ENCODE measurements around the gene CNNM2.

The CNNM2 gene

GRCh38 chr10:103114876-103115275, 196.8 kb downstream of the CNNM2 start:
- H3K4me3 ChIP-seq (ENCODE audit: insufficient read length, low read depth) = no peak overlapping the region
- no peak overlapping the region for H3K9ac ChIP-seq (ENCODE audit: insufficient read length, low read depth)
- no peaks in the 10 kb centered on the region for H3K27me3 ChIP-seq (ENCODE audit: insufficient read depth, insufficient read length)
- H3K36me3 ChIP-seq (ENCODE audit: insufficient read depth, insufficient read length, low read length) = peaks cover 8% of the 10 kb centered on the region
- H3K9me3 ChIP-seq (ENCODE audit: insufficient read depth, low read length) = no peaks in the 10 kb centered on the region
- TF ChIP-seq YY1 (IDR thresholded peaks at IDR 0.05; ENCODE audit: insufficient read depth, insufficient read length) = no peak
- TF ChIP-seq ZNF274 (IDR thresholded peaks at IDR 0.05; ENCODE audit: low read depth, low read length) = no peak
- no peak for TF ChIP-seq SUZ12 (IDR thresholded peaks at IDR 0.05; ENCODE audit: extremely low read depth, insufficient read depth, insufficient read length)
- no peak for DNase-seq (ENCODE audit: low read depth, low spot score)
- no peaks in the 10 kb centered on the region for H3K4me1 ChIP-seq (ENCODE audit: insufficient read depth, insufficient read length)

- DNase-seq (ENCODE audit: low read depth, low spot score) = no peak
- Histone ChIP-seq H3K9me3 (ENCODE audit: insufficient read depth, low read length) (no peaks in the 10 kb centered on the region), H3K4me1 (ENCODE audit: insufficient read depth, insufficient read length) (no peaks in the 10 kb centered on the region), H3K4me3 (ENCODE audit: insufficient read length, low read depth) (no peak overlapping the region), H3K9ac (ENCODE audit: insufficient read length, low read depth) (no peak overlapping the region), H3K27me3 (ENCODE audit: insufficient read depth, insufficient read length) (no peaks in the 10 kb centered on the region), H3K36me3 (ENCODE audit: insufficient read depth, insufficient read length, low read length) (peaks cover 8% of the 10 kb centered on the region)
- TF ChIP-seq ZNF274 (IDR thresholded peaks at IDR 0.05; ENCODE audit: low read depth, low read length) = no peak
- TF ChIP-seq YY1 (IDR thresholded peaks at IDR 0.05; ENCODE audit: insufficient read depth, insufficient read length) = no peak
- TF ChIP-seq SUZ12 (IDR thresholded peaks at IDR 0.05; ENCODE audit: extremely low read depth, insufficient read depth, insufficient read length) = no peak
Measured at GRCh38 chr10:103117247-103117646, 199.2 kb downstream of the CNNM2 start.

- H3K4me1 ChIP-seq (ENCODE audit: insufficient read depth, insufficient read length) = no peaks in the 10 kb centered on the region
- H3K9me3 ChIP-seq (ENCODE audit: insufficient read depth, low read length) = no peaks in the 10 kb centered on the region
- peaks cover 5% of the 10 kb centered on the region for H3K36me3 ChIP-seq (ENCODE audit: insufficient read depth, insufficient read length, low read length)
- no peak for DNase-seq (ENCODE audit: low read depth, low spot score)
- no peaks in the 10 kb centered on the region for H3K27me3 ChIP-seq (ENCODE audit: insufficient read depth, insufficient read length)
- H3K9ac ChIP-seq (ENCODE audit: insufficient read length, low read depth) = no peak overlapping the region
- H3K4me3 ChIP-seq (ENCODE audit: insufficient read length, low read depth) = no peak overlapping the region
- TF ChIP-seq YY1 (IDR thresholded peaks at IDR 0.05; ENCODE audit: insufficient read depth, insufficient read length) (no peak), SUZ12 (IDR thresholded peaks at IDR 0.05; ENCODE audit: extremely low read depth, insufficient read depth, insufficient read length) (no peak), ZNF274 (IDR thresholded peaks at IDR 0.05; ENCODE audit: low read depth, low read length) (no peak)
Measured at GRCh38 chr10:103120546-103120945, 202.5 kb downstream of the CNNM2 start.

- no peak for DNase-seq (ENCODE audit: low read depth, low spot score)
- Histone ChIP-seq H3K4me3 (ENCODE audit: insufficient read length, low read depth) (no peak overlapping the region), H3K36me3 (ENCODE audit: insufficient read depth, insufficient read length, low read length) (peaks cover 5% of the 10 kb centered on the region), H3K4me1 (ENCODE audit: insufficient read depth, insufficient read length) (no peaks in the 10 kb centered on the region), H3K9ac (ENCODE audit: insufficient read length, low read depth) (no peak overlapping the region), H3K9me3 (ENCODE audit: insufficient read depth, low read length) (no peaks in the 10 kb centered on the region), H3K27me3 (ENCODE audit: insufficient read depth, insufficient read length) (no peaks in the 10 kb centered on the region)
- no peak for TF ChIP-seq SUZ12 (IDR thresholded peaks at IDR 0.05; ENCODE audit: extremely low read depth, insufficient read depth, insufficient read length)
- no peak for TF ChIP-seq YY1 (IDR thresholded peaks at IDR 0.05; ENCODE audit: insufficient read depth, insufficient read length)
- TF ChIP-seq ZNF274 (IDR thresholded peaks at IDR 0.05; ENCODE audit: low read depth, low read length) = no peak
Measured at GRCh38 chr10:103120977-103121735, 203.1 kb downstream of the CNNM2 start.

GRCh38 chr10:103123282-103124024, 205.4 kb downstream of the CNNM2 start:
- Histone ChIP-seq H3K36me3 (ENCODE audit: insufficient read depth, insufficient read length, low read length) (peaks cover 5% of the 10 kb centered on the region), H3K4me3 (ENCODE audit: insufficient read length, low read depth) (no peak overlapping the region), H3K27me3 (ENCODE audit: insufficient read depth, insufficient read length) (no peaks in the 10 kb centered on the region), H3K4me1 (ENCODE audit: insufficient read depth, insufficient read length) (no peaks in the 10 kb centered on the region), H3K9ac (ENCODE audit: insufficient read length, low read depth) (no peak overlapping the region), H3K9me3 (ENCODE audit: insufficient read depth, low read length) (no peaks in the 10 kb centered on the region)
- TF ChIP-seq ZNF274 (IDR thresholded peaks at IDR 0.05; ENCODE audit: low read depth, low read length) (no peak), SUZ12 (IDR thresholded peaks at IDR 0.05; ENCODE audit: extremely low read depth, insufficient read depth, insufficient read length) (no peak), YY1 (IDR thresholded peaks at IDR 0.05; ENCODE audit: insufficient read depth, insufficient read length) (no peak)
- DNase-seq (ENCODE audit: low read depth, low spot score) = no peak

GRCh38 chr10:103124420-103125096, 206.5 kb downstream of the CNNM2 start:
- no peak for TF ChIP-seq ZNF274 (IDR thresholded peaks at IDR 0.05; ENCODE audit: low read depth, low read length)
- TF ChIP-seq YY1 (IDR thresholded peaks at IDR 0.05; ENCODE audit: insufficient read depth, insufficient read length) = no peak
- TF ChIP-seq SUZ12 (IDR thresholded peaks at IDR 0.05; ENCODE audit: extremely low read depth, insufficient read depth, insufficient read length) = no peak
- no peaks in the 10 kb centered on the region for H3K4me1 ChIP-seq (ENCODE audit: insufficient read depth, insufficient read length)
- H3K9ac ChIP-seq (ENCODE audit: insufficient read length, low read depth) = no peak overlapping the region
- no peak overlapping the region for H3K4me3 ChIP-seq (ENCODE audit: insufficient read length, low read depth)
- DNase-seq (ENCODE audit: low read depth, low spot score) = no peak
- H3K9me3 ChIP-seq (ENCODE audit: insufficient read depth, low read length) = no peaks in the 10 kb centered on the region
- no peaks in the 10 kb centered on the region for H3K27me3 ChIP-seq (ENCODE audit: insufficient read depth, insufficient read length)
- peaks cover 5% of the 10 kb centered on the region for H3K36me3 ChIP-seq (ENCODE audit: insufficient read depth, insufficient read length, low read length)
